GM12864 (cell line): Measurements from ENCODE around the gene ERAL1.

Source experiments
- DNase-seq: peaks from one replicate; pipeline ENCODE4 v3.0.0-alpha.2; 2011; ENCODE audit warnings: low read depth
- H3K4me3 ChIP-seq: 2 replicates; pipeline ENCODE4 v1.5.1; 2011; ENCODE audit warnings: mild to moderate bottlenecking, low read depth, low read length, control low read depth
- CTCF ChIP-seq: IDR thresholded peaks from 2 replicates; pipeline ENCODE4 v1.5.1; 2011; ENCODE audit warnings: low read depth, mild to moderate bottlenecking, moderate library complexity, low read length, control low read depth, inconsistent platforms; ENCODE audit errors: missing control alignments

ERAL1 gene

DNA sequence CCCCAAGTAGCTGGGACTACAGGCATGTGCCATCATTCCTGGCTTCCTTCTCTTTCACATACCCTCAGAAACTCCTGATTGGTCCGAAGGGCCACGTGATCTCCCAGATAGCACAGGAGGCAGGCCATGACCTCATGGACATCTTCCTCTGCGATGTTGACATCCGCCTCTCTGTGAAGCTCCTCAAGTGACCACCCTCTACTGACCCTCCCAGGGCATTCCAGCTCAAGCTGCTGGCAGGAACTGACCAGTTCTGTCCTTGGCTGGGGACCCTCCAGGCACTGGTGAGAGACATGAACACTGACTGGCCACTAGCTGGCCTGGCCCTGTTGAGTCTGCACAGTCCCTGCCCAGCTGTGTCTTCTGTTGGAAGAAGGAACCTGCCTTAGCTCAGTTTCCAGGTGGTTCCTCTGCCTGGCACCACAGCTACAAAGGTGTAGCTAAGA lies 5.6 kb downstream of the ERAL1 start:
- TF ChIP-seq CTCF = no peak
- H3K4me3 ChIP-seq = no peak overlapping the region
- DNase-seq = no peak

DNA sequence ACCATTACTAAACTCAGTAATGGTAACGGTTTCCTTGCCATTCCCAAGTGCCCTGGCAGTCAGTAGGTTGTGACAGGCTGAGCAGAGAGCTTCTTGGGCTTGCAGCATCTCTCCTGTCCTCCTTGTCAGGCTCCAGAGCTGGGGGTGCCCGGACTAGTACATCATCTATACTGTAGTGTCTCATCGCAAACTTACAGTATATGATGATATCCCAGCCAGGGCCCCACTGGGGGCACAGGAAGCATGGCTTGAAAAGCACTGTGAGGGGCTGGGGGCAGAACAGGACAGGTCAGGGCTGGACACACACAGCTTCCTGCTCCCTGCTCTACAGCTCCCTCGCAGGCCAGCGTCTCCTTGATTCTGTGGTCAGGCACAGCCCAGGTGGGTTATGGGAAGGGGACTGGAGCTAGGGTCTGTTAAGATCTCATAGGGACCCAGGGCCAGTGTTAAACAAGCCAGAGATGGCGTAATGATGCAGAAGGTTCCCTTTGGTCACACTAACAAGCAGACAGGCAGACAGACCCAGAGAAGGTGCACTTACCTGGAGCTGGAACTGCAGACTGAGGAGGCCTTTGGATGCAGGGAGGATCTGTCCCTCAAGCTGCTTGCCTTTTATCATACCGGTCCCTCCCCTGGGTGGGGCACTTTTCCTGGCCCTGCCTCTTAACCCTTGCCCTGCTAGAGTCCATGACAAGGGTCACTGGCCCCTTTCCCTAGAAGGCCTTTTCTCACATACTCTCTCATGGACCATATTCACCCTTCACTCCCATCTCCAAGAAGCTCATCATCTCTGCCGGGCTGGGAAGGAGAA lies 6.8 kb downstream of the ERAL1 start:
- no peak overlapping the region for H3K4me3 ChIP-seq
- no peak for DNase-seq
- no peak for TF ChIP-seq CTCF

GRCh38 chr17:28862561-28862960 lies 7.7 kb downstream of the ERAL1 start:
- DNase-seq = no peak
- no peak for TF ChIP-seq CTCF
- H3K4me3 ChIP-seq = no peak overlapping the region

DNA sequence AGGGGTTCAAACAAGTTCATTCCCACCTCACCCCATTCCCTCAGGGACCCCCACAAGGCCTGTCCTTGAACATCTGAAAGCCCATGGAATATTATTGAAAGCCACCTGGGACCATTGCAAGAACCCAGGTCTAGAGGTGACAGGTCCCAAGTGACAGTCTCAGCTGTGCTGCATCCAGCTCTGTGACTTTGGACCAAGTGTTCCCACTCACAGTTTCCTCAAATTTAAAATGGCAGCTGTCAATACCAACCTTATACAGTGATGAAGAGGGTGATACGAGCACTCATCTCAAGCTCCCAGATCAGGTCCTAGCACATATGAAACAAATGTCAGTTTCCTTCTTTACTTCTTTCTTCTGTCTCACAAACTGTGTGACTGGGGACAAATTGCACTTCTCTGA lies 9.1 kb downstream of the ERAL1 start:
- DNase-seq = no peak
- no peak for TF ChIP-seq CTCF
- no peak overlapping the region for H3K4me3 ChIP-seq

DNA sequence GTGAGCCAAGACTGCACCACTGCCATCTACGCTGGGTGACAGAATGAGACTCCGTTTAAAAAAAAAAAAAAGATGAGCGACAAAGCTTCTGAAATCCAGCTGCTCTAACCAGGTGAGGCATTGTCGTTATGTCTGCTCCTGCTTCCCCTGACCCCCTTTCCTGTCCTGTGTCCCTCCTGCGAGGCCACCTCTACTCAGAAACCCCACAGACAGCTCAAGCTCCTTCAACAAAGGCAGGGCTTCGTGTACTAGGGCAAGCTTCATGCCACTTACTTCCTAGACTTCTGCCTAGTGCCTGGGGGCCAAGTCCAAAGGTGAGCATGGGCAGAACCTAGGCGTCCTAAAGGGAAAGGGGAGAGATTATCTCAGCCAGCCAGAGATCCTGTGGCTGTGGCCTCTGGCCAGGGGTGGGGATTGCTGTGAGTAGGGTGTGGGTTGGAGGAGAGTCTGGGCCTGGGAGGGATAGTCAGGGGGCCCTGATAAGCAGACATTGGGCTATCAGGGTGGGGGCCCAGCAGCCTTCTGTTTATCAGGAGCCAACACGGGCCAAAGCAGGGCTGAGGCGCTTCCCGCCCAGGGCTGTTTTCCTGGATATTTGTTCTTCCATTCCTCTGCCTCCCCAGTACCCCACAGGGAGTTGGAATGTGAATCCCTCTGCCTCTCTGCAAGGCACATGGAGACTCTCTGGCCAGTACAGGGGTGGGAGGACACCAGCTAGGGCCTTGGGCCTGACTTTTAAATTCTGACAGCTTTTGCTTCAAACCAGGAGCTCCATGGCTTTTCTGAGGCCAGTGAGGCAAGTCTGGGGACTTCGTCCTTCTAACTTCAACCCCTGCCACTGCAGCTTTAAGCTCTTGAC lies 10.4 kb downstream of the ERAL1 start:
- TF ChIP-seq CTCF = no peak
- H3K4me3 ChIP-seq = no peak overlapping the region
- DNase-seq = no peak

DNA sequence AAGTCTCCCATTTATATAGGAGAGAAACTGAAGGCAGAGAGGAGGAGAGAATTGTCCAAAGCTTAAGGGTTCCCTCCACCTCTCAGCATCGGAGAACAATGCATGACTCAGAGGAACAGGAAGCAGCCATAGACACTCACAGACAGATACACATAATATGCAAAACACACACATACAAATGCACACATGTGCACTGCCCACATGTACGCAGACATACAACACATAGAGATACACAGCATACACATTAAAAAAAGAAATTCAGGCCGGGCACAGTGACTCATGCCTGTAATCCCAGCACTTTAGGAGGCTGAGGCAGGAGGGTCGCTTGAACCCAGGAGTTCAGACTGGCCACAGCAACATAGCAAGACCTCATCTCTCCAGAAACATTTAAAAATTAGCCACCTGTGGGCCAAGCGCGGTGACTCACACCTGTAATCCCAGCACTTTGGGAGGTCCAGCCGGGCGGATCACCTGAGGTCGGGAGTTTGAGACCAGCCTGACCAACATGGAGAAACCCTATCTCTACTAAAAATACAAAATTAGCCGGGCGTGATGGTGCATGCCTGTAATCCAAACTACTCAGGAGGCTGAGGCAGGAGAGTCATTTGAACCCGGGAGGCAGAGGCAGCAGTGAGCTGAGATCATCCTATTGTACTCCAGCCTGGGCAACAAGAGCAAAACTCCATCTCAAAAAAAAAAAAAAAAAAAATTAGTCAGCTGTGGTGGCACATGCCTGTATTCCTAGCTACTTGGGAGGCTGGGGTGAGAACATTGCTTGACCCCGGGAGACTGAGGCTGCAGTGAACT lies 11.3 kb downstream of the ERAL1 start:
- TF ChIP-seq CTCF = no peak
- DNase-seq = no peak
- H3K4me3 ChIP-seq = no peak overlapping the region
